ENCODE results near the gene PLBD1.

DNA sequence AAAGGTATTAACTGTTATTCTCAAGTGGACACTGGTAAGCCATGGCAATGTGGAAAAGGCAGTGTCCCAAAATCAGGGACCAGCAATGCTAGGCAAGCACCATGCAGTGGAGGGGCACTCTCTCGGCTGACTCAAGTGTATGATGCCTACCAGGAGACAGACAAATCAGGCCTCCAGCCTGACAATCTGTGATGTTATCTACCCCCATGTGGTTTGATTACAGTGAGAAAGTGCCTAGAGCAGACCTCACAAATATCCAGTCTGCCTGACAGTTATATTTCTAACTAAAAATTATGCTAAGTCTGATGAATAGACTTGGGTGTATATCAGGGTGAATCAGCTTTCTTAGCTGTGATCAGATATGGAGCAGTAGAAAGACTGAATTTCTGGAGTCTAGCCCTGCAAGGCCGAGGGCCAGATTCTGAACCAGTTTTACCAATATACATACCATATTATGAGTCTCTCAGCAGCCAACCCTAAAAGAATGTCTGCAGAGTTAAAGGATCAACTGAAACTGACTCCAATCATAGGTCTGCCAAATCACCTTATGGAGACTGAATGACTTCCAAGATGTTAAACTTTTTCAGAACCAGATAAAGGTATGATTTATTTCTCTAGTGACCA is 3.2 kb downstream of the PLBD1 start:
- TF ChIP-seq POLR2AphosphoS5 (IDR thresholded peaks at IDR 0.05) = no peak
- TF ChIP-seq CTCF (IDR thresholded peaks at IDR 0.05) = no peak
- TF ChIP-seq POLR2A (IDR thresholded peaks at IDR 0.05) = no peak

All from upper lobe of left lung (tissue), 4 donors.